Stimulated activated CD8-positive, alpha-beta memory T cell treated with anti-CD3 and anti-CD28 coated beads, Interleukin-15, amount 100 ng/mL, for 4 hours (primary cell): ENCODE data around the gene NCR3LG1.

Experiments
- DNase-seq, 2 donors: peaks; one replicate each; pipeline ENCODE4 v3.0.0-alpha.2; 2020; ENCODE audit warnings: low read depth in 2 of 2

NCR3LG1 gene, protein sequence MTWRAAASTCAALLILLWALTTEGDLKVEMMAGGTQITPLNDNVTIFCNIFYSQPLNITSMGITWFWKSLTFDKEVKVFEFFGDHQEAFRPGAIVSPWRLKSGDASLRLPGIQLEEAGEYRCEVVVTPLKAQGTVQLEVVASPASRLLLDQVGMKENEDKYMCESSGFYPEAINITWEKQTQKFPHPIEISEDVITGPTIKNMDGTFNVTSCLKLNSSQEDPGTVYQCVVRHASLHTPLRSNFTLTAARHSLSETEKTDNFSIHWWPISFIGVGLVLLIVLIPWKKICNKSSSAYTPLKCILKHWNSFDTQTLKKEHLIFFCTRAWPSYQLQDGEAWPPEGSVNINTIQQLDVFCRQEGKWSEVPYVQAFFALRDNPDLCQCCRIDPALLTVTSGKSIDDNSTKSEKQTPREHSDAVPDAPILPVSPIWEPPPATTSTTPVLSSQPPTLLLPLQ

DNA sequence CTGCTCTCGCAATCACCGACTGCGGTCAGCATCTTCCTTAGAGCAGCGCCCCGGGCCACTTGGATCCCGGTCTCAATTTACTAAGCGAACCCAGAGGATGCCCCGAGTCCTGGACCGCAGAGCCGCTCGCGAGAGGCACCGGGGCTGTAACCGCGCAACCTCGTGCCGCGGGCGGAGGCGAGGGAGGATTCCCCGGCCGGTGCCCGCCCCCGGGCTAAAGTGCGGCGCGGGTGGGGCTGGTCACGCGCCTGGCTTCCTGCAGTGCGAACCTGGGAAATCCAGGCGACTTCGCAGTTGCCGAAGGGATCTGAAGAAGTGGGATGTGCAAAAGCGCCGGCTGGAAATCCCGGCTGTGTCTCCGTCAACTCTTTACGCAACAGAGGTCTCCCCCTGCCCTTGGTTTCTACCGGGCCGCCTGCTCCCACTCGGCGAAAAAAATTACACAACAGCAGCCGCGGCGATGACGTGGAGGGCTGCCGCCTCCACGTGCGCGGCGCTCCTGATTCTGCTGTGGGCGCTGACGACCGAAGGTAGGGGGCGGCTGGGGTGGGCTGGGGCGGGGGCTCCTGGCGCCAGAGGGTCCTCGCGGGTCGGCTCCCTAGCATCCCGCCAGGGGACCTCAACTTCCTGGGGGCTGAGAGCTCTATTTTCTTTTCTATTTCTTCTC lies at the start of gene NCR3LG1:
Gene NCR3LG1 (plus strand): TSS at position 291 of the 667 bp plus-strand sequence. CDS start 170 bp downstream, at position 461.
- peak; percentile 51 to 61 for DNase-seq

DNA sequence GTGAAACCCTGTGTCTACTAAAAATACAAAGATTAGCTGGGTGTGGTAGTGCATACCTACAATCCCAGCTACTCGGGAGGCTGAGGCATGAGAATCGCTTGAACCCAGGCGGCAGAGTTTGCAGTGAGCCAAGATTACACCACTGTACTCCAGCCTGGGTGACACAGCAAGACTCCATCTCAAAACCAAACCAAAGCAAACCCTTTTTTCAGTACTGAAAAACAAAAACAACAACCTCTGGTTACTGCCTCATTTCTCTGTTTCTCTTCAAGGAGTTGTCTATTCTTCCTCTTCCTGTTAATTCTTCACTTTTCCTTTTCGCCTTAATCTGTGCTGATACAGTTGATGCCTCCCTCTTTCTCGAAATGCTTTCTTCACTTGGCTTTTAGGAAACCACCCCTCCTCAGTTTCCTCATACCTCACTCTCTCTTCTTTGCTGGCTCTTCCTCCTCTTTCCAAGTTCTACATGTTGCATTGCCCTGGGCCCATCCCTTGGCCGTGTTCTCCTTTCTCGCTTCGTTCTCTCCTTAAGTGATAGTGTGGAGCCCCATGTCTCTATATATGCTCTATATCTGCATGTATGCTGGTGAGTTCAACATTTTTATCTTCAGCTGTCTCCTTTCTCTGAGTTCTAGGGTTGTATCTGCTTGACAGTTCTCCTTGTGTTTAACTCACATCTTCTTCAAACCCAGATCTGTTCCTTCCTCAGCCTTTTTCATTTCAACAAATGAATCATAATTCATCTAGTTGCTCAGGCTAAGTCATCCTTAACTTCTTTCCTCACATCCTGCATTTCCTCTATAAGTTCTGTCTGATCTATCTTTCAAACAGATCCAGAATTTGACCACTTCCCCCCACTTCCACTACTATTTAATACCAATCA lies 38.0 kb upstream of the NCR3LG1 start:
- DNase-seq = no peak

DNA sequence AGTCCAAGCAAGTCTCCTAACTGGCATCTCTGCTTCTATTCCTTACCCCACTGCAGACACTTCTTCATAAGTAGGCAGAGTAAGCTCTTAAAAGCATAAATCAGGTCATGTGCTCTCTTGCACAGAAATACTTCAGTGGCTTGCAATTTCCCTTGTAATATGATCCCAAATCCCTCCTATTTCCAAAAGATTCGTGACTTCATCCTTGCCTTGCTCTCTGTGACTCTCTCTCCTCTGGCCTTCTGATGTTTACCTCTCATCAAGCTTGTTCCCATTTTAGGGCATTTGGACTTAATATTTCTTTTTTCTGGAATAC lies 37.4 kb upstream of the NCR3LG1 start:
- no peak for DNase-seq

DNA sequence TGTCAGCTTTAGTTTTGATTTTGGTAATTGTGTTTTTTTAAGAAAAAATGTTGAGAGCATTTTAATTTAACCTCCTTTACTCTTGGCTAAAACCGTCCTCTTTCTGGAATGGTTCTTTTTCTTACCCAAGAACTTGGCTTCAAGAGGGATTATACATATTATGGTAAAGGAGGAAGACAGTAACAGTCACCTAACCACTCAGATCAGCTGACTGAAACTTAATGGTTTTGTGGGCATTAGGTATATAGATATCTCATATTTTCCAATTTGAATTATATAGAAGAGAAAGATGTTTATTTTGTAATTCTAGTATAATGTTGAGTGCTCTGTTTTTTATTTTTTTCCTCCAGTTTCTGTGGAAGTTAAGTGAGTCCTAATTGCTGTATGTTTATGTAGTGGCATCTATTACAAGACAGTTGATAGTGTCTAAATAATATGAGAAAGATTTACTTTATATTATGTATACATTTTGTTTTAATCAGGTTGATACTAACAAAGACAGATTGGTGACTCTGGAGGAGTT lies 36.6 kb upstream of the NCR3LG1 start:
- DNase-seq = no peak

DNA sequence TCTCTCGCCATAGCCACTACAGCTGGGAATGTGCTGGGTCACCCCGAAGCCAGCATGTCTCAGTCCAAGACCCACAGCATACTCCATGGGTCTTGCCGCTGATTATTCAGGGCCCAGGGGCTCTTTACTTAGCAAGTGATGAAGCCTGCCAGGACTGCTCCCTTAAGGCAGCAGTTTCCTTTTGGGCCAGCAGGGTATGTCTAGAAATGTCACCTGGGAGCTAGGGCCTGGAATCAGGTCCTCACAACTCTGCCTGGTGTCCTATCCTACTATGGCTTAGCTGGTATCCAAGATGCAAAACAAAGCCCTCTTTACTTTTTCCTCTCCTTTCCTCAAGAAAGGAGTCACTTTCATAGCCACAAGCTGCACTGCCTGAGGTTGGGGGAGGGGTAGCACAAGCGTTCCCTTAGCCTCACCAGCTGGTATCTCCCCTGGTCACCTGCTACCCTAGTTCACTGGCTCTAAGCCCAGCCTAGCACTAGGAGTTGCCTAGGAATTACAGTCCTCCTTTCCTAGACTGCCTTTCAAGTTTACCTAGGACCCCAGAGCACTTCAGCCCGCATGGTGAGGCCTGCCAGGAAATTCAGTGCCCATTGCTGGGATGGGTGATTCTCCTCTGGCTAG lies 22.6 kb upstream of the NCR3LG1 start:
- no peak for DNase-seq

DNA sequence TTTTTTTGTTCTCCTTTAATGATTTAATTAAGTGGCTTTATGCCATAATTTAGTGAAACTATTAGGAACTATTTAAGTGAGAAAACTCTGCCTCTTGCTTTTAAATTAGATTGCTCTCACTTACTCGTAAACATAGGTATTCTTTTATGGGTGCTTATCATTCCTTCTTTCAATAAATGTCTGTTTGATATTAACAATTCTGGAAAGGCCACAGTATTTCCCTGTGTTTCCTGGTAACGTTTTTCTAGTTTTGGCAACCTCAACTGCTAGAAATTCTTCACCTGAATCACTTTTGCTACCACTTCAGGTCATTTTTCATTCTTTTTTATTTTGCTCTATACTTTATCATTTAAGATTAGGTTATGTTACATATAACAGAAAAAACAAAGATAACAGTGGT lies 19.9 kb upstream of the NCR3LG1 start:
- DNase-seq = no peak

DNA sequence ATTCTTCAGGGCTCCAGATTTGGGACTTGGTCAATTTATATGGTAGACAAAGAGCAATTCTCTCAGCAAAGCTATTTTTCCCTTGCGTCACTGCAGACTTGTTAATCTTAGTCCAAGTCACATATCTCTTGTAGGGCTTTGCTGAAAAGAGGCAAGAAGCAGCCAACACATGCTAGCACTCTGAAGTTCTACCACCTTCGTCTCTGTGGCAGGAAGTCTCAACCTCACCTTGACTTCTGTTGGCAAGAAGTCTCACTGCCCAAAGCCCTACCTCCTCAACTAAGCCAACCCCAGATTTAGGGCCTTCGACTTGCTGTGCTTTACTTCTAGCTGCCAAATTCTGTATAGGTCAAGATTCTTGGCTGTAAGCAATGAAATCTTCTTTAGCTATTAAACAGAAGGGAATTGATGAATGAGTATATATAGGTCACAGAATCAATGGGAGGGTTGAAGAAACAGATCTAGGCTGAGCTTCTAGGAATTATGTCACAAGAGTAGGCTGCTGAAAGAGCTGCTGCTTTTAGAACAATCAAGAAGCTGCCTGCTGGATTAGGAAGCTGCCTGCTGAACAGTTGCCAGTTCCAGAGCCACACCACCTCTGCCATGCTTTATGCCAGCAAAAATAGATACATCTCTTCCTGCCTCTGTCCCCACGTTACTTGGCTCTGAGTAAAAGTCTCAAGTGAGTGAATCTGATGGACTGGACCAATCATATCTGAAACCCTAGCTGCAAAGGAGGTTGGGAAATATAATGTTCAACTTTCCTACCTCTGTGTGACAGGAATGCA lies 17.6 kb upstream of the NCR3LG1 start:
- no peak for DNase-seq

DNA sequence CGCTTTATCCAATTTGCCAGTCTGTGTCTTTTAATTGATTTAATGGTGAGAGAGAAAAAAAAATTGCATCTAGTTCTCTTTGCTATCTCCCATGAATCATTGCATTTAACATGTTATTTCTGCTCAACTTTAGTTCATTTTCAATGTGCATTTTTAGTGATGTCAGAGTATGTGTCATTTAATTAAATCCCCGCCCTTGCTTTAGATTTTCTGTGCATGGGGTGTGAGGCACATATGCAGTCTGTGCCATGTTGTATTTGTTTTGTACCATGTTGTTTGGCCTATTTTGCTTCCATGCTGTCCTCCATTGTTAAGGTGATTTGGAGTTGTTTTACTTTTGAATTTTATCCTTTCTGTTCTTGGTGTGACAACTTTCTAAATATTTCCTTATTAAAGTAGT lies 8.3 kb upstream of the NCR3LG1 start:
- DNase-seq = no peak

DNA sequence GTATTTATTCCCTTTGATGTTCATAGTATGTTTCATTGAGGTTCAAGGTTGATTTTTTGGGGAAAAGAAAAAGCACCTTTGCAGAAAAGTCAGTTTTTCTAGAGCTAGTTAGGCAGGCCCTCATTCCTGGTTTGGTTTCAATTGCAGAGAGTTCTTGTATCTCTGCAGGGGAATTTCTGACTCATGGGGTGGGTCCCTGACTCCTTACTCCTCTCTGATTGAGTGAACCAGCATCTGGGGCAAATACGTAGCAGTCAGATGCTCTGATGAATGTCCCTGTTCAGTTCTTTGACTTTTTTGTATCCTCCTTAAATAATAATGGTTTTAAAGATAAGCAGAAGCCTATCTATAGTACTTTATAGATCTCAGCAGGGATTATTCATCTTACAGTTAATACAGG lies 7.7 kb upstream of the NCR3LG1 start:
- no peak for DNase-seq

DNA sequence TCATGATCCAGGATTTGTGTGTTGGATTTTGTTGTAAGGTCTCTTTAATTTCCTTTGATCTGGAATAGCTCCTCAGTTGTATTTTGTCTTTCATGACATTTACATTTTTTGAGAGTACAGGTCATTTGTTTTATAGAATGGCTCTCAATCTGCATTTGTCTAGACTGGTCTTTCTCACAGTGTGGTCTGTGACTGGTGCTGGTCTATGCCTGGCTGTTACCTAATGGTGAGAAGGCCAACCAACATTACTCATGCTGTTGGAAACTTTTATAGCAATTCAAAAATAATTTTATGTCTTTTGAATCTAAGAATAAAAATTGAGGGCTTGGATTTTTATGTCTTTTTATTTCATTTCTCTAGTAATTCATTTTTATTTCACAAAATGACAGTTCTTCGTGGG lies 3.9 kb upstream of the NCR3LG1 start:
- no peak for DNase-seq

DNA sequence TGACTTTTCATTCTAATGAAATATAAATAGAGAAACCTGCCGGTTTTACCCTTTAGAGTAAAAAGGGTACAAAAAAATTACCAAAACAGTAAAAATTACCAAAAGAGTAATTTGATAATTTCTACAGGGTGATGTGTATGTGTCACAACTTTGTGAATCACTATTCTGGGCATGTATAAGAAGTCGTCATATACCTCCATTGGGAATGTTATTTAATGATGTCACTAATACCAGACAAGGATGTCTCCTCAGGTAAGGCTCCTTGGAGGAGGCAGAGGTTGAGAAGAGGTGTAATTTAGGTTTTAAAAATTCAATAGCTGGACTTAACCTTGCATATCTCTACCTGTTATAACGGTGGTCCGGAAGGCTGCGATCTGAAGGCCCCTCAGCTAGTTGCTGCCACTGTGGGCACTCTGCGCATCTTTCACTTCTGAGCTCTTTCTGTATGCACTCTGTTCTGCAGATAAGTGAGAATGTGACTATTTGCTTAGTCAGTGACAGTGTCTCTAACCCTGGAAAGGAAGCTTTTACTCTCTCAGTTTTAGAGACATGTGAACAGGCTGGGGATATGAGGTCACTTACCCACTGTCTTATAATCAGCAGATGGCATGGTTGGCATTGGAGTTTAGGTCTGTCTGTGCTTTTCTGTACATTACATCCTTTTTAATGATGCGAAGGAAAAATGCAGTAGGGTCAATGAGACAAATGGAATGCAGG lies 987 bp upstream of the NCR3LG1 start:
- DNase-seq = no peak

DNA sequence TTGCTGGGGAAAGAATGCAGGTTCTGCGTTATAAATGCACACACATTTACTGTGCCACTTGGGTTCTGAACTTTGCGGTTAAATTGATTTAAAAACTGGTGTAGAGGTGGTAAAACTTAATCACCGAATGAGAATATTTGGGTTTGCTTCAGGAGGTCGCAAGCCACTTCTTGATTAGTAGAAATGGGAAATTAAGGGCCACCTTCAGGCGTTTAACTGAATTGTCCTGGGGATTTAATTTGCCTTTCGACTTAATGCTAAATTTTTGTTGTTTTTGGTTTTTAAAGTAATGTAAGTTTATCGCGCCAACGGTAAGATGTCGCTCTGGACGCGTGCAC lies 459 bp upstream of the NCR3LG1 start:
- no peak for DNase-seq

DNA sequence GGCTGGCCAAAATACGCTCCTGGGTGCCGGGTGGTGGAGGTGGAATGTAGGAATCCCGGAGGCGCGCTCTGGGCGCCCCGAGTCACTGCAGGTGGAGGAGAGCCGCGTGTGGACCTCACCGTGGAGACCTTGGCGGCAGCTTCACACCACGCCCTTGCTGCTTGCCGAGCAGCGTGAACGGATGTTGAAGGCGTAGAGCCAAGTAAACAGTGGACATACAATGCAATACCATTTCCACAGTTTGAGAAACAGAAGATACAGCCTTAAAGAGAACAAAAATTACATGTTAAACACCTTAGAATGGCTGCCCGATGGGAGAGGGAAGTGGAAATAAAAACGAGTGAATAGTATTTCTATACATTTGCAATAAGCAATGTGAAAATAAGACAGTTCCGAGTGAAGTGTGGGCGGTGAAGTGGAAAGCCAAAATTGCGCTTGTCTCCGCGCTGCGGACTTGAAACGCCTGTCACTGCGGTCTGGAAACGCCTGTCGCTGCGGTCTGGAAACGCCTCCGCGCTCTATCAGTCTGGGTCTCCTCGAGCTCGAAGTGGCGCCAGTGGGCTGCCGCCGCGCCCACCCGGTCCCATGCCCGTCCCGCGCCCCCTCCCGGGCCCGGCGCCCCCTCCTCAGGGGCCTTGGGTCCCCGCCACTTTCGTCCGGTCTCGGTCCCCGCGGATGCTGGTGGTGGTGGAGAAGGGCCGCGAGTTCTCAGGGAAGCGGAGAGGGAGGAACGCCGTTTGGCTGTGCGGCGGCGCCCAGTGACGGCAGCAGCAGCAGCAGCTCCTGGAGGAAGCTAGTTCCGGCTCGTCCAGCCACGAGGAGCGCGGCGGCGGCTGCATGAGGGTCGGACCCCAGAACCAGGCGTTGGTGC lies 1.6 kb downstream of the NCR3LG1 start:
- DNase-seq = peak; percentile 58 to 62

DNA sequence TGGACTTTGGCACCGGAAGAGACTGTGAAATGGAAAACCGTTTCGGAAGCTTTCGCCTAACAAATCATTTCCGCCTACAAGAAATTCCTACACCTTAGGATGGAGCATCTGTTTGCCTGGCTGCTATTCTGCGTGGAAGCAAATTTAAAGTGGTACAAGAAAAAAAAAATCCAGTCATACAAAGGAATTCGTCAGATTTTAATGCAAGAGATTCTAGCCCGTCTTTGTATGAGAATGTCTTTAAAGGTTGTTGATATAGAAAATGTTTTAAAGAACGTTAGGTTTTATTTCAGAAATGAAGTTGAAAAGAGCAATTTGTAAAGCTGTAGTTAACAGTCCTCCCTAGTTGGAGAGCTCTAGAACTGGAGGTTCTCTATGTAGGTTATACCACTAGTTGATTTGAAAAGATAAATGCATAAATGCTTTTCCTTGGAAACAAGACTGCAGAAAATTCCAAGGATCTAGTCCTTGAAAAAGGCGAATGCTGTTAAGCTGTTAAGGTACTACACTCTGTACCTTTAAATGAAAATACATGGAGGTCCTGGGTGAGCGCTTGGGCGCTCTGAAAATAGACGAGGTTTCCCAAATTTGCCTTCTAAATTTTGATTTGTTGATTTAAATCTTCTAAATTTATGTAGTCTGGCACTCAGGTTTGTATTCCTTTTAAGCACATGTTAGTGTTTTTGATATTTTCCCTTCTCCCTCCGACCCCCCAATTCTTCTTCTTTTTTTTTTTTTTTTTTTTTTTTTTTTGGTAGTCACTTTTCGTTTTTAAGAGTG lies 2.4 kb downstream of the NCR3LG1 start:
- no peak for DNase-seq

DNA sequence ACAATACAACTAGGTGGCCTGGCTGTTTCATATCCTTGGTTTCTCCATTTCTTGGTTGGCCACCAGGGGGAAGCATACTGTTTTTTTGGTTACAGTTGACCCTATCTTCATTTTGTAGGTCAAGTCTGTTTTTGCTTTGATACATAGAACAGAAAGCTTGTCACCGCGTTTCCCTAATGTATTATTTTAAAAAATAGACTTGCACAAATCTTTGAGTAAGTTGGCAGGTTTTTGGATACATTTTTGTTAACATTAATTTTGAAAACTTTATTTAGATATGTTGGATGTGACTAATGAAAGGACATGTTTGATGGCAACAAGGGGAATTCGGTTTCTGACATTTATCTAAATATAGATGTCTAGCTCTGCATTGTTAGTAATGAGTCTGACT lies 3.0 kb downstream of the NCR3LG1 start:
- peak in 1 of 2 donors; percentile 36 for DNase-seq

DNA sequence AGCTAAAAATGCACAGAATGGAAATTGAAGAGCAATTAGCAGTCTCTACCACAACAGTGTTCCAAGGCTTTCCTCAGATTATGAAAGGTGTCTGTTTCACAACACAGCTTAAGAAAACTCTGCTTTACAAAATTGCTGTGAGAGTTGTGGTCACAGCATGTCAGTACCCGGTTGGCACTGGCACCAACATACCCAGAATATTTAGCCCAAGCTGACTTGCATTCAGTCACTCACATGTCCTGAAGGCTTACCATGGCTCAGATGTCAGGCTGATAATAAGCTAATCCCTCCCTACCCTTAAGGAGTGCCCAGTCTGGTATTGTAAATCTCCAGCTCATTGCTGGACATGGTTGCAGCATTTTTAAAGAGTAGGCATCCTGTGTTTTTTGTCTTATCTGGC lies 14.9 kb downstream of the NCR3LG1 start:
- DNase-seq = no peak

DNA sequence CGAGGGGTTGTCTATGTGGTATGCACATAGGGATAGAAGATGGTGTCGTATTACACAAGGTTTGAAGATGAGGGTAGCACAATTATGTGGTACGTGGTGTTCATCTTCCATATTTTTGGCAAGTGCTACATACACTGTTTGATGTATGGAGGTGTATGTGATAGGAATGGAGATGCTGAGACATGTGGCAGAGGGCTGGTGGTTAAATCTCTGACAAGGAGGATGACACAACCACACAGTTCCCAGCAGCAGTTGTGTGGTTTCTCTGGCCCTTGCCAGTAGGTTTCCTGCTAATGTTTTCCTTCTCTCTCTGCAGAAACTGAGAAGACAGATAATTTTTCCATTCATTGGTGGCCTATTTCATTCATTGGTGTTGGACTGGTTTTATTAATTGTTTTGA lies 17.0 kb downstream of the NCR3LG1 start:
- DNase-seq = no peak

DNA sequence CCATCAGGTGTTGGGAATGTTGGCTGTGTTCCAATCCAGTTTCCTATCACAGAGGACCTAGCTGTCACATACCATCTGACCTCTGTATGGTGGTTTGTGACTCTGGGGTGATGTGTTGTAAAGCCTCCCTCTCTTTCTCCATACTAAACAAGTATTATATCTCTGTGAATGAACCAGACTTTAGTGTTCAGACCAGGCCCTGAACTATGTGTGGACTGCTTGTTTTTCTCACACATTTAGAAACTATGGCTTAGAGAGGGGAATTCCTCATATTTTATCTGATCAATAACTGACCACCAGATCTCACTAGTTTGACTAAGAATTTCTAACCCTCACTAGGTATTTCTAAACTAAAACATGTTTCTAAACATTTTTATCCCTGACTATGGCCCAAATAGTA lies 17.5 kb downstream of the NCR3LG1 start:
- DNase-seq = no peak
